ENCODE measurements around the gene OLFML3.

DNA sequence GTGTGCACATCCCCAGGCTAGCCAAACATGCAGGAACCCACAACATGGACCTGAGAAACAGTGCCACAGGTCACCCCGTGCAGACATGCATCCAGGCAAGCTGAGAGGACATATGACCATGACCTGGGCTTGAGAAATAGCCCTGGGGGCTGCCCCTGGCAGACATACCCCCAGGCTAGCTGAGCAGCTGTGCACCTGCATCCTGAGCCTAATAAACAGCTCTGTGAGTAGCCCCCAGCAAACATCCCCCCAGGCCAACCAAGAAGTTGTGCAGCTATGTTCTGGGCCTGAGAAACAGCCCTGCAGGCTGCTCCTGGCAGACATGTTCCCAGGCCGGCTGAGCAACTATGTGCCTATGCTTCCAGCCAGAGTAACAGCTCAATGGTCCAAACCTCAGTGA lies 14.5 kb downstream of the OLFML3 start:
- TF ChIP-seq, protein P1, sequence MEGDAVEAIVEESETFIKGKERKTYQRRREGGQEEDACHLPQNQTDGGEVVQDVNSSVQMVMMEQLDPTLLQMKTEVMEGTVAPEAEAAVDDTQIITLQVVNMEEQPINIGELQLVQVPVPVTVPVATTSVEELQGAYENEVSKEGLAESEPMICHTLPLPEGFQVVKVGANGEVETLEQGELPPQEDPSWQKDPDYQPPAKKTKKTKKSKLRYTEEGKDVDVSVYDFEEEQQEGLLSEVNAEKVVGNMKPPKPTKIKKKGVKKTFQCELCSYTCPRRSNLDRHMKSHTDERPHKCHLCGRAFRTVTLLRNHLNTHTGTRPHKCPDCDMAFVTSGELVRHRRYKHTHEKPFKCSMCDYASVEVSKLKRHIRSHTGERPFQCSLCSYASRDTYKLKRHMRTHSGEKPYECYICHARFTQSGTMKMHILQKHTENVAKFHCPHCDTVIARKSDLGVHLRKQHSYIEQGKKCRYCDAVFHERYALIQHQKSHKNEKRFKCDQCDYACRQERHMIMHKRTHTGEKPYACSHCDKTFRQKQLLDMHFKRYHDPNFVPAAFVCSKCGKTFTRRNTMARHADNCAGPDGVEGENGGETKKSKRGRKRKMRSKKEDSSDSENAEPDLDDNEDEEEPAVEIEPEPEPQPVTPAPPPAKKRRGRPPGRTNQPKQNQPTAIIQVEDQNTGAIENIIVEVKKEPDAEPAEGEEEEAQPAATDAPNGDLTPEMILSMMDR (conservative IDR thresholded peaks at IDR 0.05 in 1 of 2, IDR thresholded peaks at IDR 0.05 in 1 of 2; ENCODE audit: extremely low read depth in 1 of 2, insufficient read depth in 1 of 2, low read depth in 1 of 2, low read length in 2 of 2), result no peak
- no peak for TF ChIP-seq EZH2 (IDR thresholded peaks at IDR 0.05; ENCODE audit: borderline replicate concordance, low read length)

Data from mammary epithelial cell (primary cell).